Stomach smooth muscle (tissue), 2 donors: ENCODE data around the gene LEKR1.

Source experiments
- H3K27ac ChIP-seq: one replicate; pipeline ENCODE4 v1.7.0; 2013; ENCODE audit warnings: mild to moderate bottlenecking, low read length, inconsistent platforms
- H3K27me3 ChIP-seq, 2 donors: one replicate each; pipeline ENCODE4 v1.7.0; 2013; ENCODE audit warnings: low read length in 2 of 2; ENCODE audit not compliant: insufficient read depth in 2 of 2, control insufficient read depth in 1 of 2
- H3K36me3 ChIP-seq, 2 donors: one replicate each; pipeline ENCODE4 v1.7.0; 2013; ENCODE audit warnings: low read length in 2 of 2; ENCODE audit not compliant: control insufficient read depth in 2 of 2, insufficient read depth in 2 of 2
- H3K4me1 ChIP-seq: one replicate; pipeline ENCODE4 v1.7.0; 2013; ENCODE audit warnings: low read length; ENCODE audit not compliant: control insufficient read depth, insufficient read depth
- H3K4me3 ChIP-seq, 2 donors: one replicate each; pipeline ENCODE4 v1.7.0; 2013; ENCODE audit warnings: low read length in 2 of 2
- H3K9ac ChIP-seq, 2 donors: one replicate each; pipeline ENCODE4 v1.7.0; 2013; ENCODE audit warnings: low read length in 2 of 2, mild to moderate bottlenecking in 1 of 2
- H3K9me3 ChIP-seq, 2 donors: one replicate each; pipeline ENCODE4 v1.7.0; 2013; ENCODE audit warnings: low read length in 2 of 2; ENCODE audit not compliant: control insufficient read depth in 2 of 2
- donor health status: healthy.
- donor health status: Pancreatic carcinoma.

Gene LEKR1

GRCh38 chr3:156838035-156838434 is 11.9 kb downstream of the LEKR1 start:
- Histone ChIP-seq H3K27ac (no peak overlapping the region), H3K9me3 (no peaks in the 10 kb centered on the region), H3K9ac (no peak overlapping the region), H3K27me3 (no peaks in the 10 kb centered on the region), H3K4me3 (no peak overlapping the region), H3K4me1 (no peaks in the 10 kb centered on the region), H3K36me3 (no peaks in the 10 kb centered on the region)

GRCh38 chr3:156840826-156841689 is 14.9 kb downstream of the LEKR1 start:
- H3K9ac ChIP-seq: no peak overlapping the region
- H3K9me3 ChIP-seq: no peaks in the 10 kb centered on the region
- no peak overlapping the region for H3K27ac ChIP-seq
- no peaks in the 10 kb centered on the region for H3K4me1 ChIP-seq
- H3K27me3 ChIP-seq: no peaks in the 10 kb centered on the region
- no peak overlapping the region for H3K4me3 ChIP-seq
- no peaks in the 10 kb centered on the region for H3K36me3 ChIP-seq

- no peaks in the 10 kb centered on the region for H3K27me3 ChIP-seq
- H3K9me3 ChIP-seq: no peaks in the 10 kb centered on the region
- H3K36me3 ChIP-seq: no peaks in the 10 kb centered on the region
- H3K27ac ChIP-seq: no peak overlapping the region
- H3K9ac ChIP-seq: no peak overlapping the region
- H3K4me1 ChIP-seq: no peaks in the 10 kb centered on the region
- H3K4me3 ChIP-seq: no peak overlapping the region
Observed at GRCh38 chr3:156843071-156843808, 17.1 kb downstream of the LEKR1 start.

- H3K9ac ChIP-seq: no peak overlapping the region
- H3K27ac ChIP-seq: no peak overlapping the region
- no peaks in the 10 kb centered on the region for H3K27me3 ChIP-seq
- H3K4me3 ChIP-seq: no peak overlapping the region
- H3K36me3 ChIP-seq: no peaks in the 10 kb centered on the region
- H3K4me1 ChIP-seq: no peaks in the 10 kb centered on the region
- H3K9me3 ChIP-seq: no peaks in the 10 kb centered on the region
Observed at GRCh38 chr3:156847752-156848448, 21.7 kb downstream of the LEKR1 start.

GRCh38 chr3:156859578-156859977 is 33.4 kb downstream of the LEKR1 start:
- Histone ChIP-seq H3K9ac (no peak overlapping the region), H3K27me3 (no peaks in the 10 kb centered on the region), H3K27ac (no peak overlapping the region), H3K9me3 (no peaks in the 10 kb centered on the region), H3K4me3 (no peak overlapping the region), H3K4me1 (no peaks in the 10 kb centered on the region), H3K36me3 (no peaks in the 10 kb centered on the region)

- H3K4me1 ChIP-seq: no peaks in the 10 kb centered on the region
- no peaks in the 10 kb centered on the region for H3K27me3 ChIP-seq
- no peaks in the 10 kb centered on the region for H3K9me3 ChIP-seq
- H3K27ac ChIP-seq: no peak overlapping the region
- H3K36me3 ChIP-seq: no peaks in the 10 kb centered on the region
- no peak overlapping the region for H3K4me3 ChIP-seq
- no peak overlapping the region for H3K9ac ChIP-seq
Observed at GRCh38 chr3:156860873-156861272, 34.7 kb downstream of the LEKR1 start.

GRCh38 chr3:156862338-156862737 is 36.2 kb downstream of the LEKR1 start:
- H3K9ac ChIP-seq: no peak overlapping the region
- no peak overlapping the region for H3K4me3 ChIP-seq
- no peaks in the 10 kb centered on the region for H3K27me3 ChIP-seq
- no peak overlapping the region for H3K27ac ChIP-seq
- no peaks in the 10 kb centered on the region for H3K9me3 ChIP-seq
- no peaks in the 10 kb centered on the region for H3K36me3 ChIP-seq
- no peaks in the 10 kb centered on the region for H3K4me1 ChIP-seq

- Histone ChIP-seq H3K4me1 (no peaks in the 10 kb centered on the region), H3K27ac (no peak overlapping the region), H3K9me3 (no peaks in the 10 kb centered on the region), H3K27me3 (no peaks in the 10 kb centered on the region), H3K9ac (no peak overlapping the region), H3K4me3 (no peak overlapping the region), H3K36me3 (no peaks in the 10 kb centered on the region)
Observed at GRCh38 chr3:156865732-156866131, 39.6 kb downstream of the LEKR1 start.

- H3K27ac ChIP-seq: no peak overlapping the region
- no peak overlapping the region for H3K9ac ChIP-seq
- H3K9me3 ChIP-seq: no peaks in the 10 kb centered on the region
- no peaks in the 10 kb centered on the region for H3K36me3 ChIP-seq
- no peaks in the 10 kb centered on the region for H3K27me3 ChIP-seq
- H3K4me1 ChIP-seq: no peaks in the 10 kb centered on the region
- H3K4me3 ChIP-seq: no peak overlapping the region
Observed at GRCh38 chr3:156867174-156867573, 41.0 kb downstream of the LEKR1 start.

- H3K27ac ChIP-seq: no peak overlapping the region
- no peaks in the 10 kb centered on the region for H3K27me3 ChIP-seq
- H3K4me1 ChIP-seq: no peaks in the 10 kb centered on the region
- H3K9me3 ChIP-seq: no peaks in the 10 kb centered on the region
- H3K4me3 ChIP-seq: no peak overlapping the region
- H3K9ac ChIP-seq: no peak overlapping the region
- no peaks in the 10 kb centered on the region for H3K36me3 ChIP-seq
Observed at GRCh38 chr3:156867920-156868319, 41.8 kb downstream of the LEKR1 start.
